ENCODE data around the gene STXBP6.

- TF ChIP-seq CTCF (IDR thresholded peaks at IDR 0.05) (no peak), POLR2AphosphoS5 (IDR thresholded peaks at IDR 0.05) (no peak), EP300 (IDR thresholded peaks at IDR 0.05; ENCODE audit: low read depth) (no peak), POLR2A (IDR thresholded peaks at IDR 0.05) (no peak)
These were observed 170.1 kb downstream of the STXBP6 start for GRCh38 chr14:24879661-24880386.
